Panc1 (cell line): ENCODE measurements around the gene ADAM11. TPM values are rescaled to one million over a fixed set of nuclear protein-coding genes. Genes with fewer than 3 reads are reported as not detected.
"Not testable (repeated sequence)": the region's sequence is repeated elsewhere in the genome, so short reads cannot be mapped to it uniquely, and the experiment has no call there.

Experiments used
- ATAC-seq: fragments of 200-7000 bp; cut with Tn5 transposase; 2 replicates; pipeline ENCODE4 v1.9.1; 2020; ENCODE audit warnings: mild to moderate bottlenecking, moderate library complexity
- BruUV-seq: library from RNA; stranded (reverse); fragments of 400-500 nt; replicated peaks from 2 replicates; lab custom pipeline; 2021; lab: Mats Ljungman, UMichigan
- CTCF ChIA-PET: fragments of 300-600 bp; sonication (Branson Sonifier 250); formaldehyde crosslinking; loops from one replicate; lab custom pipeline; 2022; ENCODE audit warnings: antibody characterized with exemption; lab: Charles Lee
- POLR2A ChIA-PET: fragments of 300-600 bp; sonication (Branson Sonifier 250); formaldehyde crosslinking; loops from one replicate; lab custom pipeline; 2022; ENCODE audit warnings: antibody characterized with exemption; lab: Charles Lee
- DNase-seq: peaks from one replicate; pipeline ENCODE4 v3.0.0-alpha.2; 2010; ENCODE audit warnings: low read depth, low spot score
- H3K27ac ChIP-seq: 2 replicates; pipeline ENCODE4 v1.5.1; 2011; ENCODE audit warnings: mild to moderate bottlenecking, low read length, inconsistent platforms
- H3K27me3 ChIP-seq: fragments of 200-500 bp; sonication (Bioruptor generic); 2 replicates; pipeline ENCODE4 v1.6.0; 2014; ENCODE audit warnings: low read length, inconsistent platforms; ENCODE audit not compliant: control insufficient read depth, insufficient read depth
- H3K36me3 ChIP-seq: fragments of 200-500 bp; sonication (Bioruptor generic); 2 replicates; pipeline ENCODE4 v1.5.1; 2014; ENCODE audit warnings: inconsistent platforms, mild to moderate bottlenecking, low read length, moderate library complexity; ENCODE audit not compliant: control insufficient read depth, insufficient read depth
- H3K4me1 ChIP-seq: 2 replicates; pipeline ENCODE4 v1.5.1; 2011; ENCODE audit warnings: inconsistent platforms, mild to moderate bottlenecking, low read length, moderate library complexity; ENCODE audit not compliant: control insufficient read depth, insufficient read depth
- H3K4me3 ChIP-seq, 2 experiments: 2 replicates each; pipeline ENCODE4 v1.5.1; 2011 to 2012; ENCODE audit warnings: low read depth in 2 of 2, low read length in 2 of 2, mild to moderate bottlenecking in 2 of 2, inconsistent platforms in 1 of 2, moderate library complexity in 1 of 2
- H3K9me3 ChIP-seq: fragments of 200-500 bp; sonication (Bioruptor generic); 2 replicates; pipeline ENCODE4 v1.5.1; 2014; ENCODE audit warnings: low read depth, mild to moderate bottlenecking, inconsistent platforms, low read length, moderate library complexity; ENCODE audit not compliant: control insufficient read depth, insufficient read depth
- CTCF ChIP-seq: fragments of 450-650 bp; IDR thresholded peaks from 2 replicates; pipeline ENCODE4 v1.5.1; 2017; ENCODE audit warnings: mild to moderate bottlenecking
- POLR2AphosphoS5 ChIP-seq: IDR thresholded peaks from 2 replicates; pipeline ENCODE4 v1.6.1; 2012; ENCODE audit warnings: mild to moderate bottlenecking, low read depth, low read length, moderate library complexity
- REST ChIP-seq, 2 experiments: IDR thresholded peaks; 2 replicates each; pipeline ENCODE4 v1.6.1; 2011 to 2012; ENCODE audit warnings: low read depth in 2 of 2, control low read depth in 1 of 2, low read length in 1 of 2, mild to moderate bottlenecking in 1 of 2, moderate library complexity in 1 of 2; ENCODE audit not compliant: insufficient read depth in 1 of 2
- SIN3A ChIP-seq: IDR thresholded peaks from 2 replicates; pipeline ENCODE4 v1.6.1; 2012; ENCODE audit warnings: low read depth, mild to moderate bottlenecking, low read length, moderate library complexity, borderline replicate concordance; ENCODE audit not compliant: insufficient read depth
- TCF7L2 ChIP-seq: IDR thresholded peaks from 2 replicates; pipeline ENCODE4 v1.6.1; 2011; ENCODE audit warnings: mild to moderate bottlenecking, low read depth, low read length, inconsistent platforms
- in situ Hi-C: cut with HindIII; loops from 2 replicates; pipeline ENCODE4 v1.10.0; 2016; ENCODE audit warnings: low sequenced_read_pairs, low pct_unique_long_range_greater_than_20kb
- intact Hi-C: fragments of 100-400 bp; cut with micrococcal nuclease; formaldehyde crosslinking; loops from one replicate; pipeline ENCODE4 v1.10.0; 2022; ENCODE audit not compliant: unreplicated experiment
- total RNA-seq: library from RNA; stranded (reverse); gene quantifications from one replicate; pipeline ENCODE4 v1.2.1, GENCODE V29; 2021; ENCODE audit not compliant: unreplicated experiment

The ADAM11 gene
- total RNA-seq, 1 experiment from 2014 or later: 3.5 TPM

- no peak for ATAC-seq
- no peak for TF ChIP-seq SIN3A
- no peak for TF ChIP-seq CTCF
- no peak for TF ChIP-seq TCF7L2
- no peak for TF ChIP-seq REST (IDR thresholded peaks at IDR 0.05; ENCODE audit: insufficient read depth in 1 of 2, low read depth in 2 of 2, low read length in 1 of 2)
- no peak for TF ChIP-seq POLR2AphosphoS5
- Histone ChIP-seq H3K36me3 (no peaks in the 10 kb centered on the region; the same call in 1 of the 2 replicates), H3K27me3 (no peaks in the 10 kb centered on the region), H3K27ac (no peak overlapping the region), H3K9me3 (no peaks in the 10 kb centered on the region), H3K4me3 (no peak overlapping the region), H3K4me1 (no peaks in the 10 kb centered on the region)
- ChIA-PET CTCF (no interaction called here), POLR2A (no interaction called here)
- BruUV-seq: no TSS peak
- intact Hi-C loops: no loop called here
- DNase-seq: no peak
- in situ Hi-C loops: no loop called here
Observed at GRCh38 chr17:44745301-44745700, 13.5 kb upstream of the ADAM11 start.

- H3K27ac ChIP-seq, H3K4me3 ChIP-seq, H3K27me3 ChIP-seq, BruUV-seq, H3K36me3 ChIP-seq, intact Hi-C loops, ATAC-seq, in situ Hi-C loops, H3K9me3 ChIP-seq, DNase-seq, POLR2A ChIA-PET, H3K4me1 ChIP-seq, CTCF ChIA-PET: not testable (repeated sequence)
Observed at GRCh38 chr17:44745738-44746137, 13.1 kb upstream of the ADAM11 start.

GRCh38 chr17:44747566-44747965 is 11.2 kb upstream of the ADAM11 start:
- in situ Hi-C loops: no loop called here
- ATAC-seq: no peak
- CTCF ChIA-PET: no interaction called here

More at GRCh38 chr17:44747566-44747965, 11.2 kb upstream of the ADAM11 start:
- H3K4me3 ChIP-seq: no peak overlapping the region
- H3K36me3 ChIP-seq: no peaks in the 10 kb centered on the region
- H3K4me1 ChIP-seq: no peaks in the 10 kb centered on the region
- no peak overlapping the region for H3K27ac ChIP-seq
- no peak for TF ChIP-seq POLR2AphosphoS5
- no peak for TF ChIP-seq SIN3A
- no peak for TF ChIP-seq REST (IDR thresholded peaks at IDR 0.05; ENCODE audit: insufficient read depth in 1 of 2, low read depth in 2 of 2, low read length in 1 of 2)
- TF ChIP-seq TCF7L2: no peak
- no peak for TF ChIP-seq CTCF
- H3K27me3 ChIP-seq: no peaks in the 10 kb centered on the region
- intact Hi-C loops: no loop called here
- no peak for DNase-seq
- POLR2A ChIA-PET: no interaction called here
- BruUV-seq: no TSS peak
- H3K9me3 ChIP-seq: no peaks in the 10 kb centered on the region
